ENCODE measurements around the gene GID8. TPM values are rescaled to one million over a fixed set of nuclear protein-coding genes. Genes with fewer than 3 reads are reported as not detected.

The GID8 gene
- total and polyA plus RNA-seq, 2 of the 13 experiments (the other 11 are each of a cell fraction or from before 2014, with no cell fraction given), result 39.6 to 59.8 TPM

GRCh38 chr20:62925420-62926228, 12.3 kb upstream of the GID8 start (continued):
- TF ChIP-seq E2F1 (CRISPR knock-in tag; IDR thresholded peaks at IDR 0.05) (no peak), SOX5 (CRISPR knock-in tag; IDR thresholded peaks at IDR 0.05; ENCODE audit: borderline replicate concordance) (no peak), ZNF883 (CRISPR knock-in tag; IDR thresholded peaks at IDR 0.05; ENCODE audit: not compliant biosample characterization) (peak; percentile 84), BHLHE40 (IDR thresholded peaks at IDR 0.05; ENCODE audit: low read length) (no peak), FOXP4 (CRISPR knock-in tag; IDR thresholded peaks at IDR 0.05) (no peak), ZNF782 (CRISPR knock-in tag; IDR thresholded peaks at IDR 0.05; ENCODE audit: borderline replicate concordance) (peak; percentile 39; the same call in 1 of the 2 replicates), MYNN (CRISPR knock-in tag; IDR thresholded peaks at IDR 0.05; ENCODE audit: low read depth) (0 out of 2 replicates have a peak, but pooled peaks have one; percentile 23), CBX5 (CRISPR knock-in tag; IDR thresholded peaks at IDR 0.05; ENCODE audit: borderline replicate concordance) (no peak), ZKSCAN8 (CRISPR knock-in tag; IDR thresholded peaks at IDR 0.05; ENCODE audit: borderline replicate concordance) (0 out of 2 replicates have a peak, but pooled peaks have one; percentile 5), ZNF263 (CRISPR knock-in tag; IDR thresholded peaks at IDR 0.05) (no peak), ZNF704 (CRISPR knock-in tag; IDR thresholded peaks at IDR 0.05; ENCODE audit: borderline replicate concordance) (0 out of 2 replicates have a peak, but pooled peaks have one; percentile 34), SSRP1 (CRISPR knock-in tag; IDR thresholded peaks at IDR 0.05) (no peak), AHDC1 (CRISPR knock-in tag; IDR thresholded peaks at IDR 0.05; ENCODE audit: borderline replicate concordance) (0 out of 2 replicates have a peak, but pooled peaks have one; percentile 13), FOSL1 (CRISPR knock-in tag; IDR thresholded peaks at IDR 0.05; ENCODE audit: borderline replicate concordance) (peak; percentile 33; the same call in 1 of the 2 replicates), ZNF18 (CRISPR knock-in tag; IDR thresholded peaks at IDR 0.05; ENCODE audit: insufficient replicate concordance) (peak; percentile 92)
